ENCODE measurements around the gene CDK15. TPM values are rescaled to one million over a fixed set of nuclear protein-coding genes. Genes with fewer than 3 reads are reported as not detected.
A peak's percentile ranks its signal among the peaks of the same experiment; 100 is the strongest.
"Not testable (repeated sequence)": the region's sequence is repeated elsewhere in the genome, so short reads cannot be mapped to it uniquely, and the experiment has no call there.

Gene CDK15
- polyA plus RNA-seq, 5 donors, result 0.24 to 0.36 (median 0.30) TPM

- DNase-seq, result no peak
These were observed 21.9 kb downstream of the CDK15 start for GRCh38 chr2:201828220-201828619.

GRCh38 chr2:201830666-201831065, 24.3 kb downstream of the CDK15 start:
- no peak for DNase-seq

- DNase-seq, result no peak
These were observed 25.1 kb downstream of the CDK15 start for GRCh38 chr2:201831469-201831868.

GRCh38 chr2:201833781-201834180, 27.4 kb downstream of the CDK15 start:
- DNase-seq, result no peak

- DNase-seq, result no peak
These were observed 28.7 kb downstream of the CDK15 start for GRCh38 chr2:201835066-201835465.

- DNase-seq, result no peak
These were observed 31.1 kb downstream of the CDK15 start for GRCh38 chr2:201837391-201837790.

GRCh38 chr2:201837824-201838431, 31.6 kb downstream of the CDK15 start:
- no peak for DNase-seq

GRCh38 chr2:201839727-201840126, 33.4 kb downstream of the CDK15 start:
- no peak for DNase-seq

- no peak for DNase-seq
These were observed 34.4 kb downstream of the CDK15 start for GRCh38 chr2:201840726-201841125.

- no peak for DNase-seq
These were observed 36.0 kb downstream of the CDK15 start for GRCh38 chr2:201842131-201842860.

- DNase-seq, result not testable (repeated sequence)
These were observed 38.6 kb downstream of the CDK15 start for GRCh38 chr2:201844922-201845321.

GRCh38 chr2:201847481-201847880, 41.1 kb downstream of the CDK15 start:
- DNase-seq, result no peak

- DNase-seq, result no peak
These were observed 46.1 kb downstream of the CDK15 start for GRCh38 chr2:201852462-201852861.

- DNase-seq, result no peak
These were observed 46.6 kb downstream of the CDK15 start for GRCh38 chr2:201852878-201853415.

- no peak for DNase-seq
These were observed 48.0 kb downstream of the CDK15 start for GRCh38 chr2:201854221-201854801.

- DNase-seq, result no peak
These were observed 48.5 kb downstream of the CDK15 start for GRCh38 chr2:201854841-201855240.

- DNase-seq, result no peak
These were observed 49.0 kb downstream of the CDK15 start for GRCh38 chr2:201855356-201855755.

- no peak for DNase-seq
These were observed 51.0 kb downstream of the CDK15 start for GRCh38 chr2:201857326-201857725.

GRCh38 chr2:201858281-201859184, 52.2 kb downstream of the CDK15 start:
- DNase-seq, result no peak

GRCh38 chr2:201859949-201860348, 53.6 kb downstream of the CDK15 start:
- DNase-seq, result no peak

- peak; percentile 65 to 73 for DNase-seq
These were observed 54.3 kb downstream of the CDK15 start for GRCh38 chr2:201860636-201861066.

- no peak for DNase-seq
These were observed 56.5 kb downstream of the CDK15 start for GRCh38 chr2:201862843-201863242.
